ENCODE data around the gene EDAR. TPM values are rescaled to one million over a fixed set of nuclear protein-coding genes. Genes with fewer than 3 reads are reported as not detected.

EDAR gene
- total and polyA plus RNA-seq, 2 of the 4 experiments (the other 2 are of a cell fraction), result not detected

GRCh38 chr2:108925286-108925685 is 63.7 kb downstream of the EDAR start:
- Histone ChIP-seq H3K79me1 (ENCODE audit: low read depth in 1 of 2, low read length in 2 of 2) (no peaks in the 10 kb centered on the region), H2BK5ac (ENCODE audit: low read depth, low read length, poor library complexity, severe bottlenecking) (no peak overlapping the region), H2AK9ac (replicated peaks; ENCODE audit: low read depth, low read length, poor library complexity) (no peak overlapping the region), H2BK20ac (ENCODE audit: low read depth, low read length) (no peak overlapping the region), H2AK5ac (ENCODE audit: low read depth, low read length) (no peak overlapping the region), H2AFZ (replicated peaks; ENCODE audit: low read length, poor library complexity) (no peak overlapping the region), H3K36me3 (ENCODE audit: control insufficient read depth, insufficient read depth, low read length) (no peaks in the 10 kb centered on the region), H3K4me3 (ENCODE audit: insufficient read depth, low read depth, low read length) (no peak overlapping the region), H3K27ac (ENCODE audit: insufficient read depth, low read length) (no peak overlapping the region), H2BK15ac (ENCODE audit: low read depth, low read length) (no peak overlapping the region), H3K9ac (ENCODE audit: low read depth, low read length) (no peak overlapping the region), H3K56ac (ENCODE audit: extremely low read depth, insufficient read depth, low read length) (no peak overlapping the region), H3K9me3 (ENCODE audit: control insufficient read depth, insufficient read depth, low read length) (no peaks in the 10 kb centered on the region), H4K5ac (ENCODE audit: low read depth, low read length) (no peak overlapping the region), H4K91ac (ENCODE audit: insufficient read depth, low read depth, low read length) (no peak overlapping the region), H3K14ac (replicated peaks; ENCODE audit: low read depth, low read length) (no peak overlapping the region), H2BK120ac (ENCODE audit: low read depth, low read length) (no peak overlapping the region), H4K8ac (ENCODE audit: low read depth in 2 of 2, low read length in 2 of 2) (no peak overlapping the region), H3K23ac (ENCODE audit: low read depth, low read length) (no peak overlapping the region), H3K4ac (ENCODE audit: low read depth, low read length) (no peak overlapping the region), H3K4me2 (ENCODE audit: low read depth, low read length) (no peak overlapping the region), H3K9me1 (ENCODE audit: insufficient read depth, low read length) (0 out of 2 replicates have a peak, but pooled peaks cover 3% of the 10 kb centered on the region), H4K20me1 (ENCODE audit: insufficient read depth, low read length) (peaks cover 6% of the 10 kb centered on the region; the same call in 1 of the 2 replicates), H3K18ac (ENCODE audit: low read depth, low read length) (no peak overlapping the region), H3K27me3 (ENCODE audit: control insufficient read depth, insufficient read depth, low read length) (peaks cover 82% of the 10 kb centered on the region), H3K4me1 (ENCODE audit: control insufficient read depth, insufficient read depth, low read length) (no peaks in the 10 kb centered on the region)
- CTCF ChIA-PET, result no interaction called here
- TF ChIP-seq POLR2A (IDR thresholded peaks at IDR 0.05; ENCODE audit: low read depth, low read length), result no peak
- no peak for TF ChIP-seq ELK1 (IDR thresholded peaks at IDR 0.05; ENCODE audit: borderline replicate concordance, low read depth, low read length)
- no peak for TF ChIP-seq BHLHE40 (IDR thresholded peaks at IDR 0.05; ENCODE audit: low read depth, low read length)
- no peak for TF ChIP-seq CHD1 (IDR thresholded peaks at IDR 0.05; ENCODE audit: low read depth, low read length)
- no peak for TF ChIP-seq RAD21 (IDR thresholded peaks at IDR 0.05; ENCODE audit: low read length)
- TF ChIP-seq NFE2L2 (IDR thresholded peaks at IDR 0.05; ENCODE audit: low read depth, low read length), result no peak
- no peak for TF ChIP-seq RFX5 (IDR thresholded peaks at IDR 0.05; ENCODE audit: low read depth, low read length)
- TF ChIP-seq MAZ (IDR thresholded peaks at IDR 0.05; ENCODE audit: borderline replicate concordance, low read depth, low read length), result no peak
- TF ChIP-seq USF2 (IDR thresholded peaks at IDR 0.05; ENCODE audit: low read depth, low read length), result no peak
- TF ChIP-seq CEBPB (IDR thresholded peaks at IDR 0.05; ENCODE audit: low read depth, low read length), result no peak
- TF ChIP-seq SMC3 (IDR thresholded peaks at IDR 0.05; ENCODE audit: low read depth, low read length), result no peak
- TF ChIP-seq CTCF (conservative IDR thresholded peaks at IDR 0.05; ENCODE audit: low read depth, low read length), result no peak
- dilution Hi-C loops (cut with HindIII; ENCODE audit: low sequenced_read_pairs, unreplicated experiment) (no loop called here), intact Hi-C loops (cut with micrococcal nuclease) (loop anchor here (10.0 kb wide), 1 partner anchor 60 kb away; the partner anchor contains the start of gene EDAR), in situ Hi-C loops (cut with MboI; ENCODE audit: low sequenced_read_pairs) (no loop called here)
- no peak for ATAC-seq (ENCODE audit: low read depth)
- no peak for DNase-seq
- no TSS peak for BruUV-seq (replicated peaks)
- POLR2A ChIA-PET (ENCODE audit: unreplicated experiment), result no interaction called here
- WGBS, 2 experiments (ENCODE audit: extremely low coverage in 2 of 2, insufficient read length in 1 of 2), result no CpG with 5 or more reads among the region's 6 CpGs

Data from IMR-90 (cell line).